HCT116 (cell line): ENCODE results near the gene WDFY2. TPM values are rescaled to one million over a fixed set of nuclear protein-coding genes. Genes with fewer than 3 reads are reported as not detected.

ENCODE experiments used
- ATAC-seq: fragments of 200-7000 bp; cut with Tn5 transposase; 2 replicates; pipeline ENCODE4 v1.9.1; 2020; ENCODE audit warnings: mild to moderate bottlenecking, moderate library complexity
- BruUV-seq: library from RNA; stranded (reverse); fragments of 400-500 nt; replicated peaks from 2 replicates; lab custom pipeline; 2021; lab: Mats Ljungman, UMichigan
- CTCF ChIA-PET: fragments of 300-600 bp; sonication (Branson Sonifier 250); formaldehyde crosslinking; loops from one replicate; lab custom pipeline; 2021; ENCODE audit warnings: antibody characterized with exemption; lab: Charles Lee
- POLR2A ChIA-PET: fragments of 300-600, 350-600 bp; sonication (Branson Sonifier 250); formaldehyde crosslinking; loops from one replicate; lab custom pipeline; 2021; ENCODE audit warnings: antibody characterized with exemption; lab: Charles Lee
- RAD21 ChIA-PET, 2 experiments: fragments of 300-600 bp; sonication (Branson Sonifier 250); formaldehyde crosslinking; loops; one replicate each; lab custom pipeline; 2023; ENCODE audit warnings: low total read pairs in 2 of 2; ENCODE audit not compliant: uncharacterized antibody in 2 of 2, unreplicated experiment in 2 of 2, low non-redundant PET in 1 of 2; lab: Charles Lee
- DNase-seq: peaks from one replicate; pipeline ENCODE4 v3.0.0-alpha.2; 2010; ENCODE audit warnings: low read depth, low spot score
- H2AFZ ChIP-seq: fragments of 200-600 bp; shearing (Covaris generic), sonication (generic); 2 replicates; pipeline ENCODE4 v1.6.1; 2017; ENCODE audit warnings: low read depth, mixed run types, mixed read lengths, antibody characterized with exemption, low read length; ENCODE audit not compliant: poor library complexity, severe bottlenecking
- H3K27ac ChIP-seq: 2 replicates; pipeline ENCODE4 v1.5.1; 2012; ENCODE audit warnings: low read depth, low read length
- H3K27me3 ChIP-seq: fragments of 200-600 bp; sonication (generic); 2 replicates; pipeline ENCODE4 v1.6.1; 2016; ENCODE audit warnings: mixed run types, low read length, mixed read lengths; ENCODE audit not compliant: insufficient read depth
- H3K36me3 ChIP-seq, 2 experiments: fragments of 200-500 bp in 1 of 2; fragments of 200-600 bp in 1 of 2; sonication (Bioruptor generic) in 1 of 2; sonication (generic) in 1 of 2; 2 replicates each; pipeline versions ENCODE4 v1.5.1 to v1.6.1; 2014 to 2016; ENCODE audit warnings: low read length in 2 of 2, inconsistent platforms in 1 of 2, mixed read lengths in 1 of 2, mixed run types in 1 of 2; ENCODE audit not compliant: insufficient read depth in 2 of 2, control insufficient read depth in 1 of 2
- H3K4me1 ChIP-seq, 2 experiments: fragments of 200-600 bp in 1 of 2; sonication (generic) in 1 of 2; 2 replicates each; pipeline versions ENCODE4 v1.5.1 to v1.6.1; 2012 to 2017; ENCODE audit warnings: low read length in 2 of 2, inconsistent platforms in 1 of 2, mild to moderate bottlenecking in 1 of 2, mixed read lengths in 1 of 2, mixed run types in 1 of 2, moderate library complexity in 1 of 2; ENCODE audit not compliant: insufficient read depth in 2 of 2, control insufficient read depth in 1 of 2
- H3K4me2 ChIP-seq: fragments of 200-600 bp; sonication (generic); 2 replicates; pipeline ENCODE4 v1.6.1; 2017; ENCODE audit warnings: mixed run types, low read length, mixed read lengths
- H3K4me3 ChIP-seq, 2 experiments: fragments of 200-600 bp in 1 of 2; sonication (generic) in 1 of 2; replicated peaks in 1 of 2; 2 replicates each; pipeline ENCODE4 v1.5.1; 2011 to 2016; ENCODE audit warnings: low read length in 2 of 2, control low read depth in 1 of 2, low read depth in 1 of 2, mild to moderate bottlenecking in 1 of 2, mixed read lengths in 1 of 2, mixed run types in 1 of 2
- H3K79me2 ChIP-seq: fragments of 200-600 bp; sonication (generic); 2 replicates; pipeline ENCODE4 v1.6.1; 2017; ENCODE audit warnings: mild to moderate bottlenecking, mixed run types, low read length, moderate library complexity, mixed read lengths; ENCODE audit not compliant: insufficient read depth
- H3K9ac ChIP-seq: fragments of 200-600 bp; sonication (generic); 2 replicates; pipeline ENCODE4 v1.6.1; 2016; ENCODE audit warnings: low read length, mixed read lengths
- H3K9me2 ChIP-seq: fragments of 200-600 bp; sonication (generic), shearing (Covaris generic); 2 replicates; pipeline ENCODE4 v1.6.1; 2017; ENCODE audit warnings: mixed run types, mild to moderate bottlenecking, moderate library complexity; ENCODE audit not compliant: insufficient read depth
- H3K9me3 ChIP-seq, 2 experiments: fragments of 200-500 bp in 1 of 2; fragments of 200-600 bp in 1 of 2; sonication (Bioruptor generic) in 1 of 2; sonication (generic) in 1 of 2; 2 replicates each; pipeline ENCODE4 v1.6.1; 2014 to 2017; ENCODE audit warnings: low read length in 2 of 2, mixed read lengths in 2 of 2, inconsistent platforms in 1 of 2, low read depth in 1 of 2, mild to moderate bottlenecking in 1 of 2, mixed run types in 1 of 2, moderate library complexity in 1 of 2; ENCODE audit not compliant: control insufficient read depth in 1 of 2, insufficient read depth in 1 of 2
- H4K20me1 ChIP-seq: fragments of 200-600 bp; sonication (generic), shearing (Covaris generic); 2 replicates; pipeline ENCODE4 v1.6.1; 2017; ENCODE audit warnings: mixed run types, mild to moderate bottlenecking, moderate library complexity; ENCODE audit not compliant: insufficient read depth
- CBX3 ChIP-seq: IDR thresholded peaks from 2 replicates; pipeline ENCODE4 v1.6.1; 2012; ENCODE audit warnings: low read depth
- CEBPB ChIP-seq: IDR thresholded peaks from 2 replicates; pipeline ENCODE4 v1.6.1; 2012; ENCODE audit warnings: low read depth
- CTCF ChIP-seq, 3 experiments: fragments of 200-600 bp in 1 of 3; sonication (generic) in 1 of 3; IDR thresholded peaks in 2 of 3; conservative IDR thresholded peaks in 1 of 3; 2 replicates each; pipeline ENCODE4 v1.5.1; 2012 to 2017; ENCODE audit warnings: low read depth in 2 of 3, low read length in 2 of 3, antibody characterized with exemption in 1 of 3, borderline replicate concordance in 1 of 3, control low read depth in 1 of 3, mild to moderate bottlenecking in 1 of 3, mixed read lengths in 1 of 3, mixed run types in 1 of 3, moderate library complexity in 1 of 3; ENCODE audit not compliant: insufficient read depth in 1 of 3
- EZH2phosphoT487 ChIP-seq: fragments of 200-600 bp; IDR thresholded peaks from 2 replicates; pipeline ENCODE4 v1.6.1; 2018; ENCODE audit warnings: antibody characterized with exemption, borderline replicate concordance
- FOSL1 ChIP-seq: IDR thresholded peaks from 2 replicates; pipeline ENCODE4 v1.6.1; 2012; ENCODE audit warnings: low read depth
- POLR2A ChIP-seq: IDR thresholded peaks from 2 replicates; pipeline ENCODE4 v1.7.0; 2011; ENCODE audit warnings: borderline replicate concordance; ENCODE audit not compliant: insufficient read depth, insufficient read length; ENCODE audit errors: extremely low read depth
- POLR2AphosphoS5 ChIP-seq: IDR thresholded peaks from 2 replicates; pipeline ENCODE4 v1.6.1; 2011; ENCODE audit warnings: mild to moderate bottlenecking, low read depth, low read length, moderate library complexity
- REST ChIP-seq: IDR thresholded peaks from 2 replicates; pipeline ENCODE4 v1.6.1; 2012; ENCODE audit warnings: low read depth
- SP1 ChIP-seq: IDR thresholded peaks from 2 replicates; pipeline ENCODE4 v1.6.1; 2012; ENCODE audit warnings: low read depth
- SRF ChIP-seq: IDR thresholded peaks from 2 replicates; pipeline ENCODE4 v1.6.1; 2012; ENCODE audit warnings: low read depth
- ZBTB33 ChIP-seq: IDR thresholded peaks from 2 replicates; pipeline ENCODE4 v1.6.1; 2011; ENCODE audit warnings: mild to moderate bottlenecking, low read length, moderate library complexity; ENCODE audit not compliant: insufficient replicate concordance; ENCODE audit errors: extremely low read depth
- intact Hi-C: fragments of 100-400 bp; cut with micrococcal nuclease; formaldehyde crosslinking; loops from 2 replicates; pipeline ENCODE4 v1.10.0; 2022
- total RNA-seq: library from RNA; stranded (reverse); gene quantifications from one replicate; pipeline ENCODE4 v1.2.1, GENCODE V29; 2021; ENCODE audit not compliant: unreplicated experiment

The WDFY2 gene
- total RNA-seq, 1 experiment from 2014 or later = 6.1 TPM

GRCh38 chr13:51814071-51814470 is 229.8 kb downstream of the WDFY2 start:
- ChIA-PET POLR2A (no interaction called here), RAD21 (no interaction called here), CTCF (interaction anchor here (0.6 to 2.7 kb wide), 3 partner anchors 13 to 390 kb away, joined by 3 to 22 read pairs (median 3); partner anchors contain the start of gene NEK5)
- no peaks in the 10 kb centered on the region for H3K27me3 ChIP-seq
- no peaks in the 10 kb centered on the region for H3K9me3 ChIP-seq
- H3K4me2 ChIP-seq = no peak overlapping the region
- DNase-seq (no peak), ATAC-seq (no peak)
- H3K9me2 ChIP-seq = no peaks in the 10 kb centered on the region
- no peak overlapping the region for H2AFZ ChIP-seq
- no peak overlapping the region for H3K27ac ChIP-seq
- H3K9ac ChIP-seq = no peak overlapping the region
- intact Hi-C loops = no loop called here
- H3K36me3 ChIP-seq = no peaks in the 10 kb centered on the region
- H3K4me3 ChIP-seq = no peak overlapping the region
- no peaks in the 10 kb centered on the region for H3K79me2 ChIP-seq
- BruUV-seq = no TSS peak
- peaks cover 0 to 31% of the 10 kb centered on the region in 2 experiments; a peak in 3 of 4 replicates for H3K4me1 ChIP-seq
- no peaks in the 10 kb centered on the region for H4K20me1 ChIP-seq
- TF ChIP-seq ZBTB33 (no peak), FOSL1 (no peak), REST (no peak), POLR2AphosphoS5 (no peak), SP1 (no peak), SRF (no peak), CBX3 (no peak), POLR2A (no peak), CTCF (IDR thresholded peaks at IDR 0.05 in 2 of 3, conservative IDR thresholded peaks at IDR 0.05 in 1 of 3; ENCODE audit: borderline replicate concordance in 1 of 3, insufficient read depth in 1 of 3, low read depth in 2 of 3, low read length in 2 of 3) (no peak), EZH2phosphoT487 (no peak), CEBPB (no peak)
